ENCODE data around the gene DNAI4. TPM values are rescaled to one million over a fixed set of nuclear protein-coding genes. Genes with fewer than 3 reads are reported as not detected.
"Not testable (repeated sequence)": the region's sequence is repeated elsewhere in the genome, so short reads cannot be mapped to it uniquely, and the experiment has no call there.

Gene DNAI4
- total RNA-seq, 1 donor from 2014 or later: 14.3 TPM

GRCh38 chr1:66853379-66853778 is 71.3 kb downstream of the DNAI4 start:
- intact Hi-C loops (cut with DNase I): no loop called here
- no peak for ATAC-seq
- no peak for DNase-seq (ENCODE audit: missing footprints)

DNA sequence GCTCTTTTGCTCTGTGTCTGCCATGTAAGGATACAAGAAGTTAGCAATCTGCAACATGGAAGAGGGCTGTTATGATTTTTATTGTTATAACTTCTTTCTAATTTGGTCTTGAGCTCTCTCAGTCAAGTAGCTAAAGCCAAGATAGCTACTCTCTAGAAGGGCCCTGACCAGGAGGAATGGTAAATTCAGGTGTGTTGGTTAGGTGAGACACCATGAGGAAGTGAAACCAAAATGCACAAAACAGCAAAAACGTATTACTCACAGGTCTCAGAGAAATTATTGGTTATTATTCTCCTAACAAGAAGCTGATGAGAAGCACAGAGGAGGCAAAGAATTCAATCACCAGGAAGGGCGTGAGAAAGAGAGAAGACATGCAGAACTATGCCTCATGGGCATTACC is 71.8 kb downstream of the DNAI4 start:
- intact Hi-C loops (cut with DNase I): no loop called here
- ATAC-seq (no peak), DNase-seq (ENCODE audit: missing footprints) (no peak)

- intact Hi-C loops (cut with DNase I): no loop called here
- no peak for ATAC-seq
- no peak for DNase-seq (ENCODE audit: missing footprints)
These were observed 73.7 kb downstream of the DNAI4 start for GRCh38 chr1:66850989-66851388.

DNA sequence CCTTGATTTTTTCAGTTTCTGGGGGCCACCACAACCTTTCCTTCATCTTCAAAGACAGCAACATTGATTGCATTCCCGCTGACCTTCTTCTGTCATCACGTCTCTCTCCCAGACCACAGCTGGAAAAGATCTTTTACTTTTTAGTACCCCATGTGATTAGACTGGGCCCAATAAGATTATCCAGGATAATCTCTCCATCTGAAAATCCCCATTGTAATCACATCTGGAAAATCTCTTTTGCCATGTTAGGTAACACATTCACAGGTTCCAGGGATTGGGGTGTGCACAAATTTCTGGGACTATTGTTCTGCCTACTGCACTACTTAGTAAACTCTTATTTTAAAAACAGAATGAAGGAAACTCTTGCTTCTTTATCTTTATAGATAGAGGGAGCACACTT is 76.5 kb downstream of the DNAI4 start:
- no peak for ATAC-seq
- intact Hi-C loops (cut with DNase I): no loop called here
- no peak for DNase-seq (ENCODE audit: missing footprints)

DNA sequence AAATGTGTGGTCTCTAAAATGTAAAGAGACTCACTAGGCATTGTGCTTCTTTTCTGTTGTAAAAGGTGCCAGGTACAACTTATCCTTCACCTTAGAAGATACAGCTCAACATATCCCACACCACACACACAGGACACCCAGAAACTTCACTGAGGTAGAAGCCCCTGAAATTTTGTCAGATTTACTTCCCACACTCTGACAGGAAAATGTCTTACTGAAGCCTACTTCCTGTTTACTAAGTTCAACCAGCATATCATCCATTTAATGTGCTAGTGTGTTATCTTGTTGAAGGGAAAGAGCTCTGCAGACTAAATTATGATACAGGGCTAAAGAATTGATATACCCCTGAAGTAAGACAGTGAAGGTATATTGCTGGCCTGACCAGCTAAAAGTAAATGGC is 83.7 kb downstream of the DNAI4 start:
- no peak for DNase-seq (ENCODE audit: missing footprints)
- intact Hi-C loops (cut with DNase I): no loop called here
- no peak for ATAC-seq

- DNase-seq (ENCODE audit: missing footprints) (no peak), ATAC-seq (no peak)
- intact Hi-C loops (cut with DNase I): no loop called here
These were observed 89.7 kb downstream of the DNAI4 start for GRCh38 chr1:66834926-66835325.

- intact Hi-C loops (cut with DNase I): no loop called here
- no peak for ATAC-seq
- DNase-seq (ENCODE audit: missing footprints): no peak
These were observed 91.5 kb downstream of the DNAI4 start for GRCh38 chr1:66833112-66833511.

DNA sequence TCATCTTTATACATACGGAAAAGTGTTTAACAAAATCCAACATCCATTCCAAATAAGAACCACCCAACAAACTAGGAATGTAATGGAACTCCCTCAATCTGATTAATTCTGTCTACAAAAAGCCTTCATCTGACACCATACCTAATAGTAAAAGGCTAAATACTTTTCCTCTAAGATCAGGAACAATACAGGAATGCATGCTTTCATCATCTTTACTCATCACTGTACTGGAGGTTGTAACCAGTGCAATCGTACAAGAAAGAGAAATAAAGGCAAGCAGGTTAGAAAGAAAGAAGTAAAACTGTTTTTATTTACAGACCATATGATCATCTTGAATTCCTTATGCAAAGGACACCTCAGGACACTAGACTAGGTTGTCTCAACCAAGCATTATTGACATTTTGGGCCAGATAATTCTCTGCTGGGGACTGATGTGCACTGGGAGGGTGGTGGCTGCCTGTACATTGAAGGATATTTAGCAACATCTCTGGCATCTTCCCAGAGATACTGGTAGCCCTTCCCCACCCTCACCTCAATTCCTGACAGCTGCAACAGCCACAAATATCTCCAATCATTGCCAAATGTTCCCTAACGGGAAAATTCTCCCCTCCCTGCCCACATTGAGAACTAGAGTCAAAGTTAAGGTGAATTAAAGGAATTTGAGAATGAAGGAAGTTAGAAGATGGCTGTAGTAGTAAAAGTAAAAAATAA is 93.0 kb downstream of the DNAI4 start:
- intact Hi-C loops (cut with DNase I): no loop called here
- no peak for DNase-seq (ENCODE audit: missing footprints)
- ATAC-seq: no peak

DNA sequence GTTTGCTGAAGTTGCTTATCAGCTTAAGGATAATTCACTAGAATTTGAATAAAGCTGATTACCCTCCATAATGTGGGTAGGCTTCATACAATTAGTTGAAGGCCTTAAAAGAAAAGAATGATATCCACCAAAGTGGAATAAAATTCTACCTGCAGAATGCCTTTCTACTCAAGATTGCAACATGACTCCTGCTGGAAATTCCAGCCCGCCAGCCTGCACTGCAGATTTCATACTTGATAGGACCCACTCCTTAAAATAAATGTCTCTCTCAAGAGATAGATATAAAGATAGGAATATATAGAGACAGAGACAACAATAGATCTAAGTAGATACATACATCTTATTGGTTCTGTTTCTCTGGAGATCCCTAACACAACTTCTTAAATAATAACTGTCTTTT is 99.9 kb downstream of the DNAI4 start:
- ATAC-seq: no peak
- intact Hi-C loops (cut with DNase I): no loop called here
- DNase-seq (ENCODE audit: missing footprints): no peak

DNA sequence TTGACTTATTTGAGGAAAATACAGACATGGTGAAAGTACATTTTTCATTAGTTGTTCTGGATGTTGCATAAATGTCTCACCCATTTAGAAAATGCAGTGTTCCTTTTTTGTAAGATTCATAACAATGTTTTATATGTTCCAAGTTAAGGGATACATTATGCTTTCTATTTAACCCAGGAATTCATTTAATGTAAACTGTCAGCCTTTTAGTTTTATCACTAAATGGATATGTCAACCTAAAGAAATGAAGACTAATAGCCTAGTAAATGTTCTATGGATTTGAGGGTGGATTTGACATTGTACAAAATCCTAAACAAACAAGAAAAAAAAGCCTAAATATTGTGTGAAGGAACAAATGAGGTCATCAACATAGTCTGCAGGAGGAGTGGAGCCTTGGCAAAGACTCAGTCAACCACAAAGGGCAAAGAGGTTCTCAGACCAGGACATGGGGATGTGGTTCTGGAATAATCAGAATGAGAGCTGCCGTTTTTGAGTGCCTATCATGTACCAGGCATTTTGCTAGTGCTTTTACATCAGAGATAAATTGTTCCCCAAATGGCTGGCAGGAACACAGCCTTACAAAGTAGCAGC is 114.8 kb downstream of the DNAI4 start:
- intact Hi-C loops (cut with DNase I): no loop called here
- DNase-seq (ENCODE audit: missing footprints): no peak
- no peak for ATAC-seq

GRCh38 chr1:66809245-66809644 is 115.4 kb downstream of the DNAI4 start:
- ATAC-seq: no peak
- no peak for DNase-seq (ENCODE audit: missing footprints)
- intact Hi-C loops (cut with DNase I): no loop called here

DNA sequence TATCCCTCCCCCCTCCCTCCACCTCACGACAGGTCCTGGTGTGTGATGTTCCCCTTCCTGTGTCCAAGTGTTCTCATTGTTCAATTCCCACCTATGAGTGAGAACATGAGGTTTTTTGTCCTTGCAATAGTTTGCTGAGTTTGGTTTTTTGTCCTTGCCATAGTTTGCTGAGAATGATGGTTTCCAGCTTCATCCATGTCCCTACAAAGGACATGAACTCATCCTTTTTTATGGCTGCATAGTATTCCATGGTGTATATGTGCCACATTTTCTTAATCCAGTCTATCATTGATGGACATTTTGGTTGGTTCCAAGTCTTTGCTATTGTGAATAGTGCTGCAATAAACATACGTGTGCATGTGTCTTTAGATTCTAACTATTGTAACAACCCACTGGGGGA is 128.8 kb downstream of the DNAI4 start:
- ATAC-seq; DNase-seq (ENCODE audit: missing footprints); intact Hi-C loops (cut with DNase I): not testable (repeated sequence)

- no peak for ATAC-seq
- intact Hi-C loops (cut with DNase I): no loop called here
These were observed 132.7 kb downstream of the DNAI4 start for GRCh38 chr1:66791621-66792610.

DNA sequence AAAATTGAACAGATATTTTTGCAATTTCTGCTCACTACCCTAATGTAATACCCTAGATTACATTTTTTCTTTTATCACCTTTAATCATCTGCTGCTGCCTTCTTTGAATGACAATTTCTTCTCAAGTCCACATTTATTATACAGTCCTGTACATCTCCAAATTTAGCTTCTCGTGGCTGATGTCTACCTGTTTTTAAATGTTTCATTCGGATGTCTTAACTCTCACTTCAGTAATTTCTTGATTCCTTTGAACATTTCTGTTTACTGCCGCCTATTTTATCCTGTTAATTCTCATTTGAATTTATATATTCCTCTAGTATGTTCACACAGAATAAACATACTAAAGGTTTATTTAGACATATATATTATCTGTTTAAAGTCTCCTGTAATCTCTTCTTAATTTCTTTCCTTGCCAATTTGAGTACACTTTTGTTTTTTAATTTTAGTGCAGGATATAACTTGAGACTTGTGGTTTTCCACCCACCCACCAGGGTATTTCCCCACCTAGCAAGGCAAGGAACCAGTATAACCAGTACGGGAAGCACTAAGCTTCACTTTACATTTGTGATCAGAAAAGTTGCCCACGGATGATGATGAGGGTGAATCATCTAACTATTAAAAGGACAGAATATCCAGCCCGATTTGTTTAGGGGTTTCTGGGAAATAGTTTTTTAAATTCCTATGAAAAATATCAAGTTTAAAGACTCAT is 136.3 kb downstream of the DNAI4 start:
- intact Hi-C loops (cut with DNase I): no loop called here
- no peak for ATAC-seq

More at GRCh38 chr1:66791621-66792610, 132.7 kb downstream of the DNAI4 start:
- no peak for DNase-seq (ENCODE audit: missing footprints)

GRCh38 chr1:66787641-66788040 is 137.0 kb downstream of the DNAI4 start:
- ATAC-seq (no peak), DNase-seq (ENCODE audit: missing footprints) (no peak)
- intact Hi-C loops (cut with DNase I): no loop called here

More for the DNA sequence above, 136.3 kb downstream of the DNAI4 start:
- no peak for DNase-seq (ENCODE audit: missing footprints)

DNA sequence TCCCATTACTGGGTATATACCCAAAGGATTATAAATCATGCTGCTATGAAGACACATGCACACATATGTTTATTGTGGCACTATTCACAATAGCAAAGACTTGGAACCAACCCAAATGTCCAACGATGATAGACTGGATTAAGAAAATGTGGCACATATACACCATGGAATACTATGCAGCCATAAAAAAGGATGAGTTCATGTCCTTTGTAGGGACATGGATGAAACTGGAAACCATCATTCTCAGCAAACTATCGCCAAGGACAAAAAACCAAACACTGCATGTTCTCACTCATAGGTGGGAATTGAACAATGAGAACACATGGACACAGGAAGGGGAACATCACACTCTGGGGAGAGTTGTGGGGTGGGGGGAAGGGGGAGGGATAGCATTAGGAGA is 138.9 kb downstream of the DNAI4 start:
- ATAC-seq; DNase-seq (ENCODE audit: missing footprints); intact Hi-C loops (cut with DNase I): not testable (repeated sequence)

- intact Hi-C loops (cut with DNase I): no loop called here
These were observed 145.1 kb downstream of the DNAI4 start for GRCh38 chr1:66779475-66780078.

GRCh38 chr1:66778969-66779368 is 145.7 kb downstream of the DNAI4 start:
- ATAC-seq: no peak
- no peak for DNase-seq (ENCODE audit: missing footprints)
- intact Hi-C loops (cut with DNase I): no loop called here

More at GRCh38 chr1:66779475-66780078, 145.1 kb downstream of the DNAI4 start:
- DNase-seq (ENCODE audit: missing footprints) (no peak), ATAC-seq (no peak)

DNA sequence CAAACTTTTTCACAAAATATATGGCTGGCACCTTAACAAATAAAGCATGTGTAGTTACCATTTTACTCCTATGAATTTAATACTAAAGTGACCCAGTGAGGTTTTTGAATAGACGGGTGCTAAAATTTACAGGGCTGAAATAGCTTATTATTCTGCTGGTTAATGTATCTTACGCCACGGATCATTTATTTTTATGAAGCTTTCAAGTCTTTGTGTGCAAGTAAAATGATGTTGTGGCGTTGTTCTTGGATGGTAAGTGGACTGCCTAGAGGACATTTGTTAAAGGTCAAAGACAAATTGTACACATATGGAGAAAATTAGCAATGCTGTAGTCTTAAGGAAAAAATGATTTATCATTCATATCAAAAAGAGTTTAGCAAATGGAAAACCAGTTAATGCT is 146.4 kb downstream of the DNAI4 start:
- intact Hi-C loops (cut with DNase I): no loop called here
- no peak for DNase-seq (ENCODE audit: missing footprints)

More for the DNA sequence above, 146.4 kb downstream of the DNAI4 start:
- no peak for ATAC-seq

All from Right ventricle myocardium inferior (tissue), 1 donor.